ENCODE measurements around the gene CCSER1.

DNA sequence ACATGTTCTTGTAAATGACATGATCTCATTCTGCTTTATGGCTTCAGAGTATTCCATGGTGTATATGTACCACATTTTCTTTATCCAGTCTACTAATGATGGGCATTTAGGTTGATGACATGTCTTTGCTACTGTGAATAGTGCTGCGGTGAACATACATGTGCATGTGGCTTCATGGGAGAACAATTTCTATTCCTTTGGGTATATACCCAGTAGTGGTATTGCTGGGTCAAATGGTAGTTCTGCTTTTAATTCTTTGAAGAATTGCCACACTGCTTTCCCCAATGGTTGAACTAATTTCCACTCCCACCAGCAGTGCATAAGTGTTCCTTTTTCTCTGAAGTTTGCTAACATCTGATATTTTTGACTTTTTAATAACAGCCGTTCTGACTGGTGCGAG, 1080.3 kb downstream of the CCSER1 start:
- TF ChIP-seq, protein P1, sequence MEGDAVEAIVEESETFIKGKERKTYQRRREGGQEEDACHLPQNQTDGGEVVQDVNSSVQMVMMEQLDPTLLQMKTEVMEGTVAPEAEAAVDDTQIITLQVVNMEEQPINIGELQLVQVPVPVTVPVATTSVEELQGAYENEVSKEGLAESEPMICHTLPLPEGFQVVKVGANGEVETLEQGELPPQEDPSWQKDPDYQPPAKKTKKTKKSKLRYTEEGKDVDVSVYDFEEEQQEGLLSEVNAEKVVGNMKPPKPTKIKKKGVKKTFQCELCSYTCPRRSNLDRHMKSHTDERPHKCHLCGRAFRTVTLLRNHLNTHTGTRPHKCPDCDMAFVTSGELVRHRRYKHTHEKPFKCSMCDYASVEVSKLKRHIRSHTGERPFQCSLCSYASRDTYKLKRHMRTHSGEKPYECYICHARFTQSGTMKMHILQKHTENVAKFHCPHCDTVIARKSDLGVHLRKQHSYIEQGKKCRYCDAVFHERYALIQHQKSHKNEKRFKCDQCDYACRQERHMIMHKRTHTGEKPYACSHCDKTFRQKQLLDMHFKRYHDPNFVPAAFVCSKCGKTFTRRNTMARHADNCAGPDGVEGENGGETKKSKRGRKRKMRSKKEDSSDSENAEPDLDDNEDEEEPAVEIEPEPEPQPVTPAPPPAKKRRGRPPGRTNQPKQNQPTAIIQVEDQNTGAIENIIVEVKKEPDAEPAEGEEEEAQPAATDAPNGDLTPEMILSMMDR (IDR thresholded peaks at IDR 0.05; ENCODE audit: low read depth, low read length, missing input control), result no peak
- TF ChIP-seq JUND (IDR thresholded peaks at IDR 0.05), result no peak
- no peak for TF ChIP-seq RXRA (IDR thresholded peaks at IDR 0.05)
- TF ChIP-seq HNF4A (conservative IDR thresholded peaks at IDR 0.05), result no peak
- TF ChIP-seq RAD21 (IDR thresholded peaks at IDR 0.05), result no peak
- TF ChIP-seq YY1 (IDR thresholded peaks at IDR 0.05), result no peak
- TF ChIP-seq, protein P2, sequence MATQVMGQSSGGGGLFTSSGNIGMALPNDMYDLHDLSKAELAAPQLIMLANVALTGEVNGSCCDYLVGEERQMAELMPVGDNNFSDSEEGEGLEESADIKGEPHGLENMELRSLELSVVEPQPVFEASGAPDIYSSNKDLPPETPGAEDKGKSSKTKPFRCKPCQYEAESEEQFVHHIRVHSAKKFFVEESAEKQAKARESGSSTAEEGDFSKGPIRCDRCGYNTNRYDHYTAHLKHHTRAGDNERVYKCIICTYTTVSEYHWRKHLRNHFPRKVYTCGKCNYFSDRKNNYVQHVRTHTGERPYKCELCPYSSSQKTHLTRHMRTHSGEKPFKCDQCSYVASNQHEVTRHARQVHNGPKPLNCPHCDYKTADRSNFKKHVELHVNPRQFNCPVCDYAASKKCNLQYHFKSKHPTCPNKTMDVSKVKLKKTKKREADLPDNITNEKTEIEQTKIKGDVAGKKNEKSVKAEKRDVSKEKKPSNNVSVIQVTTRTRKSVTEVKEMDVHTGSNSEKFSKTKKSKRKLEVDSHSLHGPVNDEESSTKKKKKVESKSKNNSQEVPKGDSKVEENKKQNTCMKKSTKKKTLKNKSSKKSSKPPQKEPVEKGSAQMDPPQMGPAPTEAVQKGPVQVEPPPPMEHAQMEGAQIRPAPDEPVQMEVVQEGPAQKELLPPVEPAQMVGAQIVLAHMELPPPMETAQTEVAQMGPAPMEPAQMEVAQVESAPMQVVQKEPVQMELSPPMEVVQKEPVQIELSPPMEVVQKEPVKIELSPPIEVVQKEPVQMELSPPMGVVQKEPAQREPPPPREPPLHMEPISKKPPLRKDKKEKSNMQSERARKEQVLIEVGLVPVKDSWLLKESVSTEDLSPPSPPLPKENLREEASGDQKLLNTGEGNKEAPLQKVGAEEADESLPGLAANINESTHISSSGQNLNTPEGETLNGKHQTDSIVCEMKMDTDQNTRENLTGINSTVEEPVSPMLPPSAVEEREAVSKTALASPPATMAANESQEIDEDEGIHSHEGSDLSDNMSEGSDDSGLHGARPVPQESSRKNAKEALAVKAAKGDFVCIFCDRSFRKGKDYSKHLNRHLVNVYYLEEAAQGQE (IDR thresholded peaks at IDR 0.05), result no peak
- TF ChIP-seq TAF1 (conservative IDR thresholded peaks at IDR 0.05), result no peak
- no peak for TF ChIP-seq SP1 (IDR thresholded peaks at IDR 0.05)
- TF ChIP-seq, protein P3, sequence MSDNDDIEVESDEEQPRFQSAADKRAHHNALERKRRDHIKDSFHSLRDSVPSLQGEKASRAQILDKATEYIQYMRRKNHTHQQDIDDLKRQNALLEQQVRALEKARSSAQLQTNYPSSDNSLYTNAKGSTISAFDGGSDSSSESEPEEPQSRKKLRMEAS (IDR thresholded peaks at IDR 0.05), result no peak
- TF ChIP-seq, protein P4, sequence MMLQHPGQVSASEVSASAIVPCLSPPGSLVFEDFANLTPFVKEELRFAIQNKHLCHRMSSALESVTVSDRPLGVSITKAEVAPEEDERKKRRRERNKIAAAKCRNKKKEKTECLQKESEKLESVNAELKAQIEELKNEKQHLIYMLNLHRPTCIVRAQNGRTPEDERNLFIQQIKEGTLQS (IDR thresholded peaks at IDR 0.05), result no peak
- TF ChIP-seq EGR1 (IDR thresholded peaks at IDR 0.05; ENCODE audit: low read depth in 2 of 2), result no peak
- TF ChIP-seq GABPA (IDR thresholded peaks at IDR 0.05 in 1 of 2, conservative IDR thresholded peaks at IDR 0.05 in 1 of 2), result no peak
- no peak for TF ChIP-seq FOXA1 (IDR thresholded peaks at IDR 0.05)

Measured in liver (tissue), 3 donors.